Esophagus muscularis mucosa (tissue), 4 donors: ENCODE data around the gene SDCBP2. TPM values are rescaled to one million over a fixed set of nuclear protein-coding genes. Genes with fewer than 3 reads are reported as not detected.

Experiments
- DNase-seq: peaks from one replicate; pipeline ENCODE4 v3.0.0-alpha.2; 2017; ENCODE audit errors: extremely low spot score
- H3K27ac ChIP-seq, 4 donors: fragments of 200-600 bp; sonication (generic); replicated peaks in 1 of 4; 1 replicate in 3 of 4; 2 replicates in 1 of 4; pipeline ENCODE4 v1.5.1; 2016 to 2019; ENCODE audit warnings: mild to moderate bottlenecking in 1 of 4
- H3K27me3 ChIP-seq, 4 donors: fragments of 200-600 bp; sonication (generic); one replicate each; pipeline versions ENCODE4 v1.5.1 to v1.6.0; 2016 to 2019
- H3K36me3 ChIP-seq, 4 donors: fragments of 200-600 bp; sonication (generic); one replicate each; pipeline ENCODE4 v1.5.1; 2016 to 2019
- H3K4me1 ChIP-seq, 4 donors: fragments of 200-600 bp; sonication (generic); one replicate each; pipeline ENCODE4 v1.5.1; 2016 to 2019
- H3K4me3 ChIP-seq, 4 donors: fragments of 200-600 bp; sonication (generic); 1 replicate in 2 of 4; 2 replicates in 2 of 4; pipeline ENCODE4 v1.5.1; 2016 to 2019; ENCODE audit warnings: mild to moderate bottlenecking in 4 of 4, moderate library complexity in 1 of 4
- H3K9me3 ChIP-seq, 4 donors: fragments of 200-600 bp; sonication (generic); 1 replicate in 3 of 4; 2 replicates in 1 of 4; pipeline ENCODE4 v1.5.1; 2016 to 2019
- EP300 ChIP-seq: sonication (generic); formaldehyde crosslinking; IDR thresholded peaks from one replicate; pipeline ENCODE4 v1.6.1; 2017; ENCODE audit warnings: antibody characterized with exemption
- POLR2A ChIP-seq: fragments of 450-650 bp; IDR thresholded peaks from one replicate; pipeline ENCODE4 v1.6.1; 2017; ENCODE audit warnings: antibody characterized with exemption, moderate library complexity, mild to moderate bottlenecking, low read depth
- POLR2AphosphoS5 ChIP-seq, 2 donors: sonication (generic); formaldehyde crosslinking; IDR thresholded peaks; one replicate each; pipeline ENCODE4 v1.6.1; 2017; ENCODE audit warnings: antibody characterized with exemption in 2 of 2
- WGBS: methylation state at CpG from one replicate; pipeline ENCODE4 v1.1.5; 2018; 5-methylcytosine and 5-hydroxymethylcytosine counted together
- intact Hi-C: fragments of 100-400 bp; cut with DNase I; formaldehyde crosslinking; loops from one replicate; pipeline ENCODE4 v1.15.1; 2023
- total RNA-seq, 4 donors: library from RNA; depleted of rRNA; stranded (reverse); fragments of >200 nt; gene quantifications; one replicate each; pipeline versions ENCODE4 v1.1.0 to v1.2.1, GENCODE V29; 2016
- TF ChIP-seq, protein P1 (sequence below), 3 experiments: fragments of 200-600 bp in 2 of 3; fragments of 450-650 bp in 1 of 3; sonication (generic) in 2 of 3; IDR thresholded peaks; one replicate each; pipeline ENCODE4 v1.5.1; 2017 to 2019; ENCODE audit warnings: antibody characterized with exemption in 3 of 3, mild to moderate bottlenecking in 2 of 3, moderate library complexity in 1 of 3

SDCBP2 gene
- total RNA-seq, 4 donors from 2014 or later, result 2.1 to 6.2 (median 4.1) TPM

DNA sequence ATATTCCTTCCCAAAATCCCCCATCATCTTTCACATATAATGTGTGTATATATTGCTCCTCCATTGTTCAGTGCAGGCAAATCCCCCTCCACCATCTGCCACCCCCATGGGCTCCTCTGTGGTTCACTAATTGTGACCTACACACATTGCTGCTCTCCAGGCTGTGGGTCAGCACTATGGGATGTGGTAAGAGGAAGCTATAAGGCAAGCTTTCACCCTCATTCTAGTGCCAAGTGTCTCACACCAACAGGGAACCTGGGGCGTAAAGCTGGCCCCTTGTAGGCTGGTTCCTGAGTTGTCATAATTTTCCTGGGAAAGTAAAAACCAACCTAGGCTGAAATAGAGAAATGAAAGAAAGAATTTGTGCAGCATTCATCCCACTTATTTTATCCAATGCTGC lies 47.1 kb upstream of the SDCBP2 start:
- peaks cover 5 to 30% (median 17%) of the 10 kb centered on the region in 4 donors for H3K36me3 ChIP-seq
- DNase-seq, result no peak
- no peak overlapping the region for H3K4me3 ChIP-seq
- H3K4me1 ChIP-seq, result peaks cover 89 to 97% (median 95%) of the 10 kb centered on the region in 4 donors
- H3K27ac ChIP-seq, result peak overlapping the region; percentile 5 to 63 (median 32)
- 58% methylated on average over 1 of the region's 1 CpG for WGBS
- TF ChIP-seq, protein P1, sequence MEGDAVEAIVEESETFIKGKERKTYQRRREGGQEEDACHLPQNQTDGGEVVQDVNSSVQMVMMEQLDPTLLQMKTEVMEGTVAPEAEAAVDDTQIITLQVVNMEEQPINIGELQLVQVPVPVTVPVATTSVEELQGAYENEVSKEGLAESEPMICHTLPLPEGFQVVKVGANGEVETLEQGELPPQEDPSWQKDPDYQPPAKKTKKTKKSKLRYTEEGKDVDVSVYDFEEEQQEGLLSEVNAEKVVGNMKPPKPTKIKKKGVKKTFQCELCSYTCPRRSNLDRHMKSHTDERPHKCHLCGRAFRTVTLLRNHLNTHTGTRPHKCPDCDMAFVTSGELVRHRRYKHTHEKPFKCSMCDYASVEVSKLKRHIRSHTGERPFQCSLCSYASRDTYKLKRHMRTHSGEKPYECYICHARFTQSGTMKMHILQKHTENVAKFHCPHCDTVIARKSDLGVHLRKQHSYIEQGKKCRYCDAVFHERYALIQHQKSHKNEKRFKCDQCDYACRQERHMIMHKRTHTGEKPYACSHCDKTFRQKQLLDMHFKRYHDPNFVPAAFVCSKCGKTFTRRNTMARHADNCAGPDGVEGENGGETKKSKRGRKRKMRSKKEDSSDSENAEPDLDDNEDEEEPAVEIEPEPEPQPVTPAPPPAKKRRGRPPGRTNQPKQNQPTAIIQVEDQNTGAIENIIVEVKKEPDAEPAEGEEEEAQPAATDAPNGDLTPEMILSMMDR (IDR thresholded peaks at IDR 0.05), result no peak
- TF ChIP-seq POLR2AphosphoS5 (IDR thresholded peaks at IDR 0.05) (no peak), EP300 (no peak), POLR2A (no peak)
- intact Hi-C loops, result no loop called here
- no peaks in the 10 kb centered on the region for H3K9me3 ChIP-seq
- no peaks in the 10 kb centered on the region for H3K27me3 ChIP-seq

DNA sequence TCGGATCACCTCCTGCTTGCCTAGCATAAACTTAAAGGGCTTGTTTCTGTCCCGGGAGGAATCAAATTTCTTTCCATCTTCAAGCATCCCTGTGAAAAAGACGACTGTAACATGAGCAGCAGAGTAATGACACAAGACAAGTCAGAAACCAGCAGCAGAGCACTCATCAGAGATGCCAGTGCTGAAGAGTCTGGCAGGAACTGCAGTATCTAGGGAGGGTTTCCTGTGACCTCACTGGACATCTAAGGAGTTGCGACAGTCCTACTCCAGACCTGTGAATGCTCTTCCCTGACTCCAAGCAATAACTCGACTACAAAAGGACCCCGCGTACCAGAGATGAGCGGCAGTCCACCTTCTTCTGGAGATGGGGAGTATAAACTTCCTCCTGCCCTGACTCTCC lies 46.6 kb upstream of the SDCBP2 start:
- peaks cover 5 to 30% (median 21%) of the 10 kb centered on the region in 4 donors for H3K36me3 ChIP-seq
- TF ChIP-seq POLR2AphosphoS5 (IDR thresholded peaks at IDR 0.05), result peak in 1 of 2 donors; percentile 9
- TF ChIP-seq, protein P1 (IDR thresholded peaks at IDR 0.05), result no peak
- DNase-seq, result no peak
- no peaks in the 10 kb centered on the region for H3K9me3 ChIP-seq
- intact Hi-C loops, result no loop called here
- peaks cover 89 to 100% (median 96%) of the 10 kb centered on the region in 4 donors for H3K4me1 ChIP-seq
- H3K27me3 ChIP-seq, result no peaks in the 10 kb centered on the region
- peak overlapping the region; percentile 5 to 63 (median 32) for H3K27ac ChIP-seq
- H3K4me3 ChIP-seq, result no peak overlapping the region
- WGBS, result 63% methylated on average over 8 of the region's 8 CpGs

DNA sequence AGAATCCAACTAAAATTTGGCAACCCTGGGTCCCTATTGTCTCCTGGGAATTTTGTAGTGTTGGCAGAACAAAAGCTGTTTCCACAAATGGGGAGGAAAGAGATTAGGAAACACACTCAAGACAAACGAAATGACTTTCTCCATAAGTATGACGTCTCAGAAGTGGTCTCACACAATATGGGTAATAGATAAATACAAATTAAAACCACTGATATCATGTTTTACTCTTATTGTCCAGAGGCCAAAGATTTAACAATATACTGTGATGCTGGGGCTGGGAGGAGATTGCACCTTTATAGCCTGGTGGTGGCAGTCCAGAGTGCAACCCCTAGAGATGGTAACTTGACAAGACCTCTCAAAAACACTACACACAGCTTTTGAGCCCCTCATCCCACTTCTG lies 45.3 kb upstream of the SDCBP2 start:
- peak; percentile 21 for DNase-seq
- H3K27ac ChIP-seq, result peak overlapping the region in 3 of 4 donors; percentile 28 to 63 (median 36)
- TF ChIP-seq POLR2AphosphoS5 (IDR thresholded peaks at IDR 0.05) (no peak), EP300 (no peak), POLR2A (no peak)
- TF ChIP-seq, protein P1 (IDR thresholded peaks at IDR 0.05), result peak in 1 of 3 experiments; percentile 16
- H3K36me3 ChIP-seq, result peaks cover 5 to 37% (median 25%) of the 10 kb centered on the region in 4 donors
- no peaks in the 10 kb centered on the region for H3K27me3 ChIP-seq
- peaks cover 82 to 95% (median 92%) of the 10 kb centered on the region in 4 donors for H3K4me1 ChIP-seq
- H3K4me3 ChIP-seq, result no peak overlapping the region
- WGBS, result 65% methylated on average over 2 of the region's 2 CpGs
- intact Hi-C loops, result loop anchor here (5.0 kb wide), 1 partner anchor 37 kb away; no protein-coding TSS in a partner anchor
- H3K9me3 ChIP-seq, result no peaks in the 10 kb centered on the region

DNA sequence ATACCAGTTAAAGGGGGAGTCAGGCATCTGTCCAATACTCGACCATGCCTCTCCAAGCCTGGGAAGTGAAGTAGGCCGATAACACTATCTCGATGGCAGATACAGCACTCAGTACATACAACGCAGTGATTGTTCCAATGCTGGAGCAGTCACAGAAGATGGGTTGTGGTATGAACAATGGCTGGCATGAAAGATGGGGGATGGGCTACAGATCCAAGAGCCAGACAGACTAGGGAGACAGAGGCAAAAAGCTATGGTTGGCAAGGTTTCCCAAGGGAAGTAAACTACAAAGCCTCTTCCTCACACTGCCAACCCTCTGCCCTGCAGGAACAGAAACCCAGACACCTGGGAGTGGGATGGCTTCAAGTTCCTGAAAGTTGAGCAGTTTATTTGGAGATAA lies 44.7 kb upstream of the SDCBP2 start:
- Histone ChIP-seq H3K4me3 (no peak overlapping the region), H3K27me3 (no peaks in the 10 kb centered on the region), H3K4me1 (peaks cover 76 to 92% (median 87%) of the 10 kb centered on the region in 4 donors), H3K9me3 (no peaks in the 10 kb centered on the region), H3K27ac (peak overlapping the region in 3 of 4 donors; percentile 21 to 63 (median 36)), H3K36me3 (peaks cover 5 to 40% (median 26%) of the 10 kb centered on the region in 4 donors)
- TF ChIP-seq POLR2A (no peak), EP300 (no peak), POLR2AphosphoS5 (IDR thresholded peaks at IDR 0.05) (no peak)
- TF ChIP-seq, protein P1 (IDR thresholded peaks at IDR 0.05), result no peak
- 74% methylated on average over 4 of the region's 4 CpGs for WGBS
- peak; percentile 66 for DNase-seq
- intact Hi-C loops, result loop anchor here (5.0 kb wide), 1 partner anchor 36 kb away; no protein-coding TSS in a partner anchor

DNA sequence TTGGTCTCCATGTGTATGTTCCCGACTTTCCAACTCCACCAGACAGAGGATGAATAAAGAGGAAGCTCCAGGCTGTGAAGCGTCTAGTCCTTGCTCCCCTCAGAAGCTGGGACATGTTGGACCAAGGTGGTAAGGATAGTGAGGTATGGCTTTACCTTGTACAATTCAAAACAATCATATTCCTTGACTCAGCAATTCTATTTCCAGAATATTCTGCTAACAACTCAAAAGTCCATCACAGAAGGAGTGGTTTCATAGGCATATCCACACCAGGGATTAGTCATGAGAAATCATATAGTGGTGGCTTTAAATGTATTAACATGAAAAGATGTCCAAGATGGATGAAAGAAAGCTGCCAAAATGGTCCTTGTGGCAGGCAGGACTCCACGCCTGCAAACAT lies 44.1 kb upstream of the SDCBP2 start:
- no peak for DNase-seq
- H3K4me1 ChIP-seq, result peaks cover 70 to 87% (median 82%) of the 10 kb centered on the region in 4 donors
- no peak overlapping the region for H3K4me3 ChIP-seq
- peaks cover 5 to 46% (median 29%) of the 10 kb centered on the region in 4 donors for H3K36me3 ChIP-seq
- no peak for TF ChIP-seq POLR2A
- no peak for TF ChIP-seq EP300
- TF ChIP-seq, protein P1 (IDR thresholded peaks at IDR 0.05), result no peak
- TF ChIP-seq POLR2AphosphoS5 (IDR thresholded peaks at IDR 0.05), result no peak
- 91% methylated on average over 3 of the region's 3 CpGs for WGBS
- no peaks in the 10 kb centered on the region for H3K9me3 ChIP-seq
- H3K27me3 ChIP-seq, result no peaks in the 10 kb centered on the region
- peak overlapping the region in 3 of 4 donors; percentile 8 to 63 (median 41) for H3K27ac ChIP-seq
- intact Hi-C loops, result loop anchor here (5.0 kb wide), 1 partner anchor 36 kb away; no protein-coding TSS in a partner anchor
